ENCODE measurements around the gene TMPRSS7.

The TMPRSS7 gene

DNA sequence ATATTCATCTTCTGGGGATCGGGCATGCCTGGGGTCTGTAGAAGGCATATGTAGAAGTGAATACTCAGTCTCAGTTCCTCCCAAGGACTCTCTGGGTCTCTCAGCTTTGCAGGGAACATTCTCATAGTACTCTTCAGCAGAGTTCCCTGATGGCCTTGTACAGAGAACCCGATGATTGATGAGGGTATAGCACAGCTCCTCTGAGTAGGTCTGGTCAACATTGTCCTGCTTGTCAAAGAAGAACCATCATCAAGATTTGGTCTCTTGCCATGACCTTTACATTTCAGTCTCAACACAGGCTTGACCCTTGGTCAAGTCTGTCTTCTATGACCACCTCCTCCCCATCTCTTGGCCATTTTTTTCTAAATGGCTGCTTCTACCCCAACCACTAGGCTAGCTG, 89.0 kb downstream of the TMPRSS7 start:
- ATAC-seq (replicated peaks) (no peak), DNase-seq (no peak)
- Mint-ChIP-seq H3K27me3 (no peaks in the 10 kb centered on the region), H3K4me1 (ENCODE audit: low read depth in 2 of 2) (peaks cover 14 to 36% of the 10 kb centered on the region in 2 donors), H3K4me3 (no peak overlapping the region), H3K27ac (peak overlapping the region in 1 of 2 donors; percentile 33), H3K36me3 (ENCODE audit: insufficient read depth) (no peaks in the 10 kb centered on the region), H3K9me3 (no peaks in the 10 kb centered on the region)

DNA sequence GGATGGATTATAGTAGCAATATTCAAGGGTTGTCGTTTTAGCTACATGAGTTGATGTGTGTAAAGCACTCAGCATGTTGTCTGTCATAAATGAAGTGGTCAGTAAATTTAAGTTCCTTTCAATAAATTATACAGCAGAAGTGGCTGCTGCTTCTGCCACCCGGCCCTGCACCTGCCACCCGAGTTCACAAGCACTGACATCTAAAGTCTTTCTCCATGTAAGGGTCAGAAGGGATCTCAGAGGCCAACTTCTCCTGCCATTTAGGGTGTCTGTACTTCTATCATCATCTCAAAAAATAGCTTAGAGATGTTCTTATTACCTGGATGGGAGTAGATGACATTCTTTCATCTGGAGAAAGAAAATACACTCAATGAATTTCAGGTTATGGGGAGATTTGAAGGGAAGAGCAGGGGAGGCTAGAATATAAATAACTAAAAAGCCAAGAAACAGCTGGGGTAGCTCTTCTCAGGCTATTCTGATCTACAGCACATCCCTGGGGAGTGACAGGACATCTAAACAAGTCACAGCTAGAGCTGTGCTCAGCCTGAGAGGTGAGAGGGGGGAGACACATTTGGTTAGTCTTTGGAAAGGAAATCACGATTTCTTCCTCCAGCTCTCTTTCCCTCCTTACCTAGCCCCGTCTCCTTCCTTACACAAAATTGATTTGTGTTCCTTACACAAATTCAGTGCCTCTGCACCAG, 90.5 kb downstream of the TMPRSS7 start:
- H3K36me3 Mint-ChIP-seq (ENCODE audit: insufficient read depth): peaks cover 2% of the 10 kb centered on the region
- peaks cover 19 to 33% of the 10 kb centered on the region in 2 donors for H3K4me1 Mint-ChIP-seq (ENCODE audit: low read depth in 2 of 2)
- ATAC-seq (replicated peaks) (no peak), DNase-seq (no peak)
- H3K27ac Mint-ChIP-seq: peak overlapping the region in 1 of 2 donors; percentile 66
- no peaks in the 10 kb centered on the region for H3K9me3 Mint-ChIP-seq
- no peak overlapping the region for H3K4me3 Mint-ChIP-seq
- H3K27me3 Mint-ChIP-seq: no peaks in the 10 kb centered on the region

DNA sequence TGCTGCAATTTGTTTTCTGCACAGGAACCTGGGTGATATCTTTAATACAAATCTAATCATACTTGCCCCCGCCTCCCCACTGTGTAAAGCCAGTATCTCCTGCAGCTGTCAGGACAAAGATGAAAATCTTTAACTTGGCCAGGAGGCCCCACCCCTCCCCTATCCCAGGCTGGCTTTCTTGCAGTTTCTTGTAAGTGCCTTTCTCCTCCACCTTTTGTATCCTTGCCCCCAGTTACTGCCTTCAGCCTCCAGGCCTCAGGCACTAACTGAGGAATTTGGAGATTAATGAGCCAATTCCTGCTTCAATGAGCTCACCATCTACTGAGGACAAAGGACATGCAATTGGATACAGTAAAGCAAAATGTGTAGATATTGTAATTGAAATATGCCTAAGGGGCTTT, 92.0 kb downstream of the TMPRSS7 start:
- H3K4me1 Mint-ChIP-seq (ENCODE audit: low read depth in 2 of 2): peaks cover 17 to 32% of the 10 kb centered on the region in 2 donors
- H3K36me3 Mint-ChIP-seq (ENCODE audit: insufficient read depth): peaks cover 2% of the 10 kb centered on the region
- peak overlapping the region; percentile 50 to 70 for H3K4me3 Mint-ChIP-seq
- H3K9me3 Mint-ChIP-seq: no peaks in the 10 kb centered on the region
- no peak for DNase-seq
- ATAC-seq (replicated peaks): no peak
- peak overlapping the region; percentile 66 to 74 for H3K27ac Mint-ChIP-seq
- no peaks in the 10 kb centered on the region for H3K27me3 Mint-ChIP-seq

DNA sequence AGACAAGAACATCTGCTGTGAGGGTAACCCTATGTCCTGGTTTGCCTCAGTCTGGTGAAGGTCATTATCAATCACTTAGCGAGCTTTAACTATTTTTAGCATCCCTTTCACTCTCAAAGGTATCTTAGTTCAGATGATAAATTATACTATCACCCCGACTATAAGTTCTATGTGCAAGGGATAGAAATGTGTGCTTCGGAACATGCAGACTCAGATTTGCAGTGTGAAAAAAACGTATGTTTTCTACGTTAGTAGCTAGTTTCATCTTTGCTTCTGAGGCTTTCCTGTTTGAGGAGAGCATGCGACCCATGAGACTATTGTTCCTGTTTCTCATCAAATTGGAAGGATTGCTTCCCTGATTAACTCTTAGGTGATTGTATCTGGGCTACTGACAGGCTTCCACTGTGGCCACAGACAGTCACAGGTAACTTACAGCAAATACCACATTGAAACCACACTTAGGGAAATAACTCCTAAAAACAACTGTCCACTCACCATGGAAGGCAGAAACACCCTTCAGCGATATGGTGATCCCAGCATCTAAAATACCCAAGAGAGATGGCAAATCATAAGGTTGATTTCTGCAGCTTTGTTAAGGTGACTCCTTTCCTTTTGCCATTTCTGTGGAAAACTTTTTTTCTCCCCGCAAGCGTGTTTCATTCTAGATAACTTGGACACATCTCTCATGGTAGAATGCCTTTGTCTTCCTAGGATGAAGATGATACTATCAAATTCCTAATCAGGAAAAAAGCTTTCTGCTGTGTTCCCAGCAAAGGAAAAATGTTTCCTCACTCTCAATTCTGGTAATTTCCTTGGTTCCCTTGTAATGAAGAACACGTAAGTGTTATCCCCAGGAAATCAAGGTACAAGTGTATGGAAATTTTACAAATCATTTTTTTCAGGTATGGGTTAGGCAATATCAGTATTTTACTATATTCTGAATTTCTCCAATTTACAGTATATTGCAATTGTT, 93.3 kb downstream of the TMPRSS7 start:
- Mint-ChIP-seq H3K9me3 (no peaks in the 10 kb centered on the region), H3K27ac (peak overlapping the region; percentile 66 to 74), H3K36me3 (ENCODE audit: insufficient read depth) (peaks cover 2% of the 10 kb centered on the region), H3K27me3 (no peaks in the 10 kb centered on the region), H3K4me3 (peak overlapping the region; percentile 50 to 70), H3K4me1 (ENCODE audit: low read depth in 2 of 2) (peaks cover 20 to 33% of the 10 kb centered on the region in 2 donors)
- ATAC-seq (replicated peaks) (peak; percentile 11), DNase-seq (no peak)

DNA sequence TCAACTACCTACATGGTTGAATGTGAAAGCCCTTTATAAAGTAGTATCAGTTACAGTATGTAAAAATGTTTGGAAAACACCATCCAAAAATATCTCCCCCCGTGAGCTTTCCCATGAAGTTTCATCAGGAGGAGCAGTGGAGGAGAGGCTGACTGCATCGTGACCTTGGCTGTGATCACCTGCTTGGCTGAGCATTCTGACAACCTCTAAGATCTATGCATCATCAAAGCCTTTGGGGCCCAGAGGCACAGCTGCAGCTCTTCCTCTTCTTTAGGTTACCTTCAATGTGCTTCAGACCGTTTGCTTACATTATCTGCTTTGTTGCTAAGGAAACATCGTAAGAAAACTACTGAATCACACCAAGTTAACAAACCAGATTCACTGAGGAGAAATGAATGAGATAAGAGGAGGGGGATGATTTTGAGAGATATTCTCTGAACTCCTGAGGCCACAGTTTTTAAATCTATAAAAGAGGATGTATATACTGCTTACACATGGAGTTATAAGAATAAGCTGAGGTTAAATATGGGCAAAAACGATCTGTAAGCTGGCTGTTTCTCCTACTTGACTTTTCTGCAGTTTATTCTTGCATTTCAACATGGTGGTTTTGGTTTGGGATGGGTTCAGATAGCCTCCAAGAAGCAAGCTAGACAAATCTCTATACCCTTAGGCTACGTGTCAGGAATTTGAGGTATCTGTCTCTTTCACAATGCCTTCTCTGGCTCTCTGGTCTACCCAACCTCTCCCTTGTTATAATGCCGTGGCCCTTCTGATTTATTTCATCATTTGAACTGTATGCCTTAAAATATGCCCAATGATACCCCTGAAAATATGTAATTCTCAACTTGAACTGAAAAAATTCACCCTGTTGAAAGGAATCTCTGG, 94.5 kb downstream of the TMPRSS7 start:
- Mint-ChIP-seq H3K36me3 (ENCODE audit: insufficient read depth) (peaks cover 6% of the 10 kb centered on the region), H3K27ac (peak overlapping the region; percentile 39 to 66), H3K9me3 (no peaks in the 10 kb centered on the region), H3K27me3 (no peaks in the 10 kb centered on the region), H3K4me3 (peak overlapping the region in 1 of 2 donors; percentile 70), H3K4me1 (ENCODE audit: low read depth in 2 of 2) (peaks cover 29 to 44% of the 10 kb centered on the region in 2 donors)
- ATAC-seq (replicated peaks) (peak; percentile 67), DNase-seq (peak in 1 of 3 experiments; percentile 22)

DNA sequence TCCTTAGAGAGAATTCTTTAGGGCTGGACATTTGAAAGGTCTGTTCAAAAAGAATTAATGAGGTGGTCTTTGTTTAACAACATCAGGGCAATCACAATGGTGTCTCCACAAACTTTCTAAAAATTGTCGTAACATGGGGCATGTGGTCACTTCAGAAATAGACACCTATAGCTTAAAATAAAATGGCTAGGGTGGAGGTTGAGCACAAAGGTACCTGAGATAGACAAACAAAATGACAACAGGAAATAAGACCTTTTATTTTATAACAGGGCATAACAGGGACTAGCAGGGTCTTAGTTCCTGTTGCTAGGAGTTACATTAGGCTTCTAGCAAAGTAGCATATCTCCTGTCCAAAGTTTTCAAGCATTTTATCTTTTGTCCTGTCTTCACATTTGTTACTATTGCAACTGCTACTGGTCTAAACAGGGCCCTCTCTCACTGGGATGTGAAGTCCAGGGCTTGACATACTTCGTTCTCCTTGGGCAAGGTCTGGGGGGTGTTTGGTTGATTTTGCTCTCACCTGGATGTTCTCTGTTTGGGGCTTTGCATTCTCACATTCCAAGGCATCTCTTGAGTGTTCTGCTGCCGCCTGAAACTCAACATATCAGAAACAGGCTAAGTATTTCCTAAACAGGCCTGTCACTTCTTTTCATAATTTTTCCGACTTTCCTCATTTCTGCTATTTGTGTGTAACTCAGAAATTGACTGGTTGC, 95.5 kb downstream of the TMPRSS7 start:
- H3K4me1 Mint-ChIP-seq (ENCODE audit: low read depth in 2 of 2): peaks cover 33 to 53% of the 10 kb centered on the region in 2 donors
- ATAC-seq (replicated peaks) (no peak), DNase-seq (no peak)
- peak overlapping the region in 1 of 2 donors; percentile 47 for H3K4me3 Mint-ChIP-seq
- H3K27me3 Mint-ChIP-seq: no peaks in the 10 kb centered on the region
- H3K9me3 Mint-ChIP-seq: no peaks in the 10 kb centered on the region
- peak overlapping the region; percentile 7 to 66 for H3K27ac Mint-ChIP-seq
- peaks cover 6% of the 10 kb centered on the region for H3K36me3 Mint-ChIP-seq (ENCODE audit: insufficient read depth)

DNA sequence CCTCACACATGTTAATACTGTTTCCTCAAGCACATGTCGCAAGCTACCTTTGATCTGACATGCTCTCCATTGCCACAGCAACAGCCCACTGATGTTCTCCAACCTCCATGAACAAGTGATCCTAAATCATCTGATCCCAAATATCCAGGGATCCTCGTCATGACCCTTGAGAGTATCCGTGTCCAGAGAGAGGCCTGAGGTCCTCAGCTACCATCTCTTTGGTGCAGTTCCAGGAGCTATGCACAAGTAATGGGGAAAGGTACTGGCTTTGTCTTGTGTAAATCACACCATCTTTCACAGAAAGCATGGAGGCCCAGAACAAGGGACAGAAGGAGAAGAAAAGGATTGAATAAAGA, 96.1 kb downstream of the TMPRSS7 start:
- peak overlapping the region in 1 of 2 donors; percentile 47 for H3K4me3 Mint-ChIP-seq
- H3K27me3 Mint-ChIP-seq: no peaks in the 10 kb centered on the region
- peaks cover 6% of the 10 kb centered on the region for H3K36me3 Mint-ChIP-seq (ENCODE audit: insufficient read depth)
- DNase-seq (no peak), ATAC-seq (replicated peaks) (no peak)
- H3K9me3 Mint-ChIP-seq: no peaks in the 10 kb centered on the region
- H3K4me1 Mint-ChIP-seq (ENCODE audit: low read depth in 2 of 2): peaks cover 33 to 52% of the 10 kb centered on the region in 2 donors
- peak overlapping the region; percentile 7 to 66 for H3K27ac Mint-ChIP-seq
